HG03460 (cell line): Measurements from ENCODE around the gene FBXO17.
"Not testable (repeated sequence)": the region's sequence is repeated elsewhere in the genome, so short reads cannot be mapped to it uniquely, and the experiment has no call there.

Source experiments
- ATAC-seq: cut with Tn5 transposase; IDR thresholded peaks from one replicate; pipeline ENCODE4 v1.9.1; 2021; ENCODE audit not compliant: unreplicated experiment

Gene FBXO17

GRCh38 chr19:38980583-38981374 is 5.2 kb upstream of the FBXO17 start:
- ATAC-seq: no peak

- ATAC-seq: no peak
Observed at GRCh38 chr19:38979812-38980211, 4.3 kb upstream of the FBXO17 start.

GRCh38 chr19:38978326-38978689 is 2.8 kb upstream of the FBXO17 start:
- ATAC-seq: no peak

GRCh38 chr19:38977445-38978325 is 2.1 kb upstream of the FBXO17 start:
- ATAC-seq: peak; percentile 75

- no peak for ATAC-seq
Observed at GRCh38 chr19:38975861-38976271, 324 bp upstream of the FBXO17 start.

GRCh38 chr19:38974624-38975213 is 823 bp downstream of the FBXO17 start:
- ATAC-seq: no peak

GRCh38 chr19:38971672-38972071 is 3.9 kb downstream of the FBXO17 start:
- no peak for ATAC-seq

GRCh38 chr19:38970664-38971532 is 4.6 kb downstream of the FBXO17 start:
- no peak for ATAC-seq

- not testable (repeated sequence) for ATAC-seq
Observed at GRCh38 chr19:38966149-38966548, 9.4 kb downstream of the FBXO17 start.

GRCh38 chr19:38964738-38965137 is 10.8 kb downstream of the FBXO17 start:
- no peak for ATAC-seq

GRCh38 chr19:38959618-38960017 is 15.9 kb downstream of the FBXO17 start:
- no peak for ATAC-seq

GRCh38 chr19:38958301-38958700 is 17.2 kb downstream of the FBXO17 start:
- no peak for ATAC-seq

- ATAC-seq: no peak
Observed at GRCh38 chr19:38956264-38956663, 19.3 kb downstream of the FBXO17 start.

- no peak for ATAC-seq
Observed at GRCh38 chr19:38953677-38954076, 21.9 kb downstream of the FBXO17 start.

GRCh38 chr19:38952395-38953165 is 23.0 kb downstream of the FBXO17 start:
- no peak for ATAC-seq

- no peak for ATAC-seq
Observed at GRCh38 chr19:38951187-38951586, 24.4 kb downstream of the FBXO17 start.

GRCh38 chr19:38949580-38950367 is 25.8 kb downstream of the FBXO17 start:
- ATAC-seq: no peak

- ATAC-seq: no peak
Observed at GRCh38 chr19:38946229-38947010, 29.1 kb downstream of the FBXO17 start.
